ENCODE data around the gene LRP2BP. TPM values are rescaled to one million over a fixed set of nuclear protein-coding genes. Genes with fewer than 3 reads are reported as not detected.

The LRP2BP gene
- total RNA-seq, 2 experiments from 2014 or later = 0.60 to 1.4 TPM

Small RNAs within 50 kb of the gene (small RNA-seq; reads per million reads assigned to genes)
- gene RF00019 = not detected

Other genes starting within 250 kb of the LRP2BP start
- gene CFAP97, start 191.9 kb downstream of the LRP2BP start, total RNA-seq (2014; rRNA removed; shearing (Covaris generic)) = 20.4 and 22.7 TPM in 2 replicates
- gene CFAP97, start 191.9 kb downstream of the LRP2BP start, total RNA-seq (2022) = 54.0 and 57.3 TPM in 2 replicates
- gene SNX25, start 186.3 kb downstream of the LRP2BP start, total RNA-seq (2014; rRNA removed; shearing (Covaris generic)) = 33.7 and 35.5 TPM in 2 replicates
- 49.4 and 55.6 TPM in 2 replicates for gene SNX25, start 186.3 kb downstream of the LRP2BP start, total RNA-seq (2022)
- gene ANKRD37, start 917 bp upstream of the LRP2BP start, total RNA-seq (2014; rRNA removed; shearing (Covaris generic)) = 3.8 and 6.3 TPM in 2 replicates
- gene ANKRD37, start 917 bp upstream of the LRP2BP start, total RNA-seq (2022) = 6.4 and 14.1 TPM in 2 replicates
- 14.0 and 17.3 TPM in 2 replicates for gene UFSP2, start 30.0 kb upstream of the LRP2BP start, total RNA-seq (2014; rRNA removed; shearing (Covaris generic))
- gene UFSP2, start 30.0 kb upstream of the LRP2BP start, total RNA-seq (2022) = 30.9 and 37.6 TPM in 2 replicates
- 1.2 and 1.7 TPM in 2 replicates for gene CCDC110, start 75.8 kb upstream of the LRP2BP start, total RNA-seq (2014; rRNA removed; shearing (Covaris generic))
- 12.0 and 14.0 TPM in 2 replicates for gene CCDC110, start 75.8 kb upstream of the LRP2BP start, total RNA-seq (2022)
- gene PDLIM3, start 139.6 kb upstream of the LRP2BP start, total RNA-seq (2014; rRNA removed; shearing (Covaris generic)) = 0.03 TPM in 1 of 2 replicates, not detected in the other
- gene PDLIM3, start 139.6 kb upstream of the LRP2BP start, total RNA-seq (2022) = not detected in 2 replicates

Measured in OCI-LY7 (cell line).